ENCODE data around the gene HRH3. TPM values are rescaled to one million over a fixed set of nuclear protein-coding genes. Genes with fewer than 3 reads are reported as not detected.

The HRH3 gene
- total RNA-seq, 1 donor from 2014 or later: not detected

GRCh38 chr20:62171245-62171644, 48.8 kb downstream of the HRH3 start:
- intact Hi-C loops (cut with DNase I): no loop called here
- no peak for ATAC-seq (ENCODE audit: poor library complexity)
- no peak for DNase-seq

GRCh38 chr20:62170536-62170935, 49.5 kb downstream of the HRH3 start:
- DNase-seq (no peak), ATAC-seq (ENCODE audit: poor library complexity) (no peak)
- intact Hi-C loops (cut with DNase I): no loop called here

DNA sequence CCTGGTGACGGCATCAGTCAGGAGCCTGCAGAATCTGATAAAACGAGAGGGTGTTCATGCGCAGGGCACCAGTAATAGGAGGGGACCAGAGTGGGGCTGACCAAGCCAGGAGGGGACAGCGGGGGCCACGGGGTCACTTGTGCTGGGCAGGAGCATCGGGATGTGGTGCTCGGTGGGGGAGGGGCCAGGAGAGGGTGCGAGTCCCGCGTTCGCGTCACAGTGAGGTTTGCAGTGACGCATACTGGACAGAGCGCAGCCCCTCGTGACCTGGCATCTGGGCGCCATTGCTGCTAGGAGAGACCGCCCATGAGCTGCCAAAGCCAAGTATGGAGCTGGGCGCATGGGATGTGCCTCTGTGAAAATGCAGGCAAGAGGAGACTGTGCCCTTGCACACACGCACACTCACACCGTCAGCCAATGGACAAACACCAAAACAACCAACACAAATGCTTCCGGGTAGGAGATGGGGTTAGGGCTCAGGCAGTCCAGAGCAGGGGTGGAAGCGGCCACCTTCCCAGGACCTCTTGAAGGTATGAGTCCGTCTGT, 51.1 kb downstream of the HRH3 start:
- no peak for ATAC-seq (ENCODE audit: poor library complexity)
- DNase-seq: no peak
- intact Hi-C loops (cut with DNase I): no loop called here

- DNase-seq: no peak
- intact Hi-C loops (cut with DNase I): no loop called here
- no peak for ATAC-seq (ENCODE audit: poor library complexity)
Observed at GRCh38 chr20:62168061-62168460, 52.0 kb downstream of the HRH3 start.

DNA sequence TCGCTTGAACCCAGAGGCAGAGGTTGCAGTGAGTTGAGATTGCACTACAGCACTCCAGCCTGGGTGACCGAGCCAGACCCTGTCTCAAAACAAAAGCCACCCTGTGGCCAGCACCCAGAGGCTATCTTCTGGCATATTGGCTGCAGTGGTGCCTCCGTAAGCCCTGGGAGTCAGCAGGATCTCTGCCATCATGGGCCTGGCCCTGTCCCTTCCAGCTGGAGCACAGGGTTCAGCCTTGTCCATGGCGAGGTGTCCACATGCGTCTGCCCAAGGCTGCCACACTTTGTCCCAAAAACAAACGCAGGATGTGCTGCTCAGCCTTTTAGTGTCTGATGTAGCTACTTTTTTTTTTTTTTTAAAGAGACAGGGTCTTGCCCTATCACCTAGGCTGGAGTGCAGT, 52.6 kb downstream of the HRH3 start:
- no peak for ATAC-seq (ENCODE audit: poor library complexity)
- intact Hi-C loops (cut with DNase I): no loop called here
- DNase-seq: no peak

GRCh38 chr20:62165762-62166399, 54.2 kb downstream of the HRH3 start:
- ATAC-seq (ENCODE audit: poor library complexity): peak; percentile 47
- DNase-seq: peak; percentile 64
- intact Hi-C loops (cut with DNase I): no loop called here

Other genes with a start within 250 kb of the HRH3 start
- gene TAF4, start 154.4 kb downstream of the HRH3 start, total RNA-seq: 11.6 TPM
- gene LSM14B, start 97.8 kb downstream of the HRH3 start, total RNA-seq: 51.7 TPM
- 239 TPM for gene PSMA7, start 76.9 kb downstream of the HRH3 start, total RNA-seq
- 8.9 TPM for gene SS18L1, start 76.5 kb downstream of the HRH3 start, total RNA-seq
- 20.8 TPM for gene MTG2, start 37.2 kb downstream of the HRH3 start, total RNA-seq
- gene OSBPL2, start 18.2 kb upstream of the HRH3 start, total RNA-seq: 52.3 TPM
- 68.5 TPM for gene ADRM1, start 82.7 kb upstream of the HRH3 start, total RNA-seq
- 79.6 TPM for gene LAMA5, start 147.0 kb upstream of the HRH3 start, total RNA-seq
- 732 TPM for gene RPS21, start 166.8 kb upstream of the HRH3 start, total RNA-seq
- gene CABLES2, start 187.0 kb upstream of the HRH3 start, total RNA-seq: 15.0 TPM
- gene RBBP8NL, start 207.3 kb upstream of the HRH3 start, total RNA-seq: not detected

Measured in Right ventricle myocardium superior (tissue), 1 donor.